Stimulated activated CD8-positive, alpha-beta memory T cell treated with anti-CD3 and anti-CD28 coated beads, Interleukin-4, amount 100 ng/mL, for 1 hour (primary cell): ENCODE measurements around the gene IL31.
"Not testable (repeated sequence)": the region's sequence is repeated elsewhere in the genome, so short reads cannot be mapped to it uniquely, and the experiment has no call there.

Source experiments
- DNase-seq, 2 donors: peaks; one replicate each; pipeline ENCODE4 v3.0.0-alpha.2; 2020; ENCODE audit warnings: low read depth in 2 of 2, low spot score in 1 of 2

The IL31 gene

GRCh38 chr12:122174155-122174845 is at the start of gene IL31:
IL31 (minus strand) TSS chr12:122174221; CDS start chr12:122174172, 49 bp downstream.
- DNase-seq, result no peak

- DNase-seq, result no peak
Measured at GRCh38 chr12:122216445-122216844, 42.4 kb upstream of the IL31 start.

- DNase-seq, result no peak
Measured at GRCh38 chr12:122215771-122216170, 41.8 kb upstream of the IL31 start.

GRCh38 chr12:122208073-122208820 is 34.2 kb upstream of the IL31 start:
- DNase-seq, result no peak

- DNase-seq, result no peak
Measured at GRCh38 chr12:122207391-122207790, 33.4 kb upstream of the IL31 start.

GRCh38 chr12:122206976-122207375 is 33.0 kb upstream of the IL31 start:
- no peak for DNase-seq

GRCh38 chr12:122206111-122206881 is 32.3 kb upstream of the IL31 start:
- no peak for DNase-seq

GRCh38 chr12:122205053-122205925 is 31.3 kb upstream of the IL31 start:
- no peak for DNase-seq

- DNase-seq, result no peak
Measured at GRCh38 chr12:122204167-122205052, 30.4 kb upstream of the IL31 start.

- peak in 1 of 2 donors; percentile 40 for DNase-seq
Measured at GRCh38 chr12:122203301-122204166, 29.5 kb upstream of the IL31 start, which contains the start of gene B3GNT4. B3GNT4 (plus strand) TSS chr12:122203709; CDS start chr12:122204619, 910 bp downstream.

GRCh38 chr12:122202811-122203210 is 28.8 kb upstream of the IL31 start:
- not testable (repeated sequence) for DNase-seq

GRCh38 chr12:122202017-122202416 is 28.0 kb upstream of the IL31 start:
- DNase-seq, result no peak

GRCh38 chr12:122201381-122201780 is 27.4 kb upstream of the IL31 start:
- DNase-seq, result no peak

GRCh38 chr12:122200541-122201175 is 26.6 kb upstream of the IL31 start:
- no peak for DNase-seq

GRCh38 chr12:122199484-122200355 is 25.7 kb upstream of the IL31 start:
- DNase-seq, result no peak

- DNase-seq, result no peak
Measured at GRCh38 chr12:122197612-122197966, 23.6 kb upstream of the IL31 start.

- DNase-seq, result no peak
Measured at GRCh38 chr12:122195405-122195804, 21.4 kb upstream of the IL31 start.
